HG02763 (cell line): ENCODE results near the gene GPX2.

Experiments
- ATAC-seq: cut with Tn5 transposase; IDR thresholded peaks from one replicate; pipeline ENCODE4 v1.9.1; 2021; ENCODE audit warnings: mild to moderate bottlenecking, moderate library complexity; ENCODE audit not compliant: unreplicated experiment

The GPX2 gene

DNA sequence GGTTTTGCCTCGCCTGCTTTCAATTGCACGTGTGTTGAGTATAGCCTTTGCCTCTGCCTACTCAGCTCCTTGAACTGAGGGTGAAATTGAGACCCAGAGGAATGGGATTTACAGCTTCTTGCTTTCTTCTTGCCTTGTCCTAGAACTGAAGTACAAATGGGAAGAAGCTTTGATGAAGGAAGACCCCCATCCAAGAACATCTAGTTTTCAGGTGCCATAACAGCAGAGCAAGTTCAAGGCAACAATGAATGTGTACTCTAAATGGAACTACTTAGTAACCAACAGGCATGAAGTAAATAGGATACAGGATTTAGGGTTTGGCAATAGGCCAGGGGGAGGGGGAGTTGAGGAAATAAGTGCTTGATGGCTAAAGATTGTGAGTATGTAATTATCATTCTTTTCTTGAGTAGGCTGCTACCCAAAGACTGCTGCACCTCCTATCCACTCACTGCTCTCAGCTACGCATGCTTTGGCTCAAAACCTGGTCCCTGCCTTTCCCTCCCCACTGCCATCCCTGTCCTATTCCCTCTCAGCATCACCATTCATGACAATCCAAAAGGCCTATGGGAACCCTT is 2.1 kb downstream of the GPX2 start:
- no peak for ATAC-seq

GRCh38 chr14:64939817-64940190 is 2.7 kb downstream of the GPX2 start:
- ATAC-seq = no peak

- no peak for ATAC-seq
These were observed 3.4 kb downstream of the GPX2 start for GRCh38 chr14:64938972-64939816.

DNA sequence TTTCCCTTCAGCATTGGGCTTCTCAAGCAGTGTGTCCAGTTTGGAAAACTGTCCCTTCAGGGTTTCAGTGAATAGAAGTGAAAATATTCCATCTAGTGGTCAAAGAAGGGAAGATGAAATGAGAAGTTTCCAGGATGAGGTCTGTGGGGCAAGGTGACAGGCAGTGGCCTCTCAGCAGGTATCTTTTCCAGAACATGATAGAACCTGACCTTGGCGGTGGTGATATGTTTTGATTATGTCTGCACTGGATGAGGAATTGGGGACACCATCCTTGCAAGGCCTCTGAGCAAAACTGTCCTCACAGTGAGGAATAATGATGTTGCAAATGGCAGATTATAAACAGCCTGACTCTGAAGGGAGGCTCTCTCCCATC is 4.7 kb downstream of the GPX2 start:
- ATAC-seq = no peak

DNA sequence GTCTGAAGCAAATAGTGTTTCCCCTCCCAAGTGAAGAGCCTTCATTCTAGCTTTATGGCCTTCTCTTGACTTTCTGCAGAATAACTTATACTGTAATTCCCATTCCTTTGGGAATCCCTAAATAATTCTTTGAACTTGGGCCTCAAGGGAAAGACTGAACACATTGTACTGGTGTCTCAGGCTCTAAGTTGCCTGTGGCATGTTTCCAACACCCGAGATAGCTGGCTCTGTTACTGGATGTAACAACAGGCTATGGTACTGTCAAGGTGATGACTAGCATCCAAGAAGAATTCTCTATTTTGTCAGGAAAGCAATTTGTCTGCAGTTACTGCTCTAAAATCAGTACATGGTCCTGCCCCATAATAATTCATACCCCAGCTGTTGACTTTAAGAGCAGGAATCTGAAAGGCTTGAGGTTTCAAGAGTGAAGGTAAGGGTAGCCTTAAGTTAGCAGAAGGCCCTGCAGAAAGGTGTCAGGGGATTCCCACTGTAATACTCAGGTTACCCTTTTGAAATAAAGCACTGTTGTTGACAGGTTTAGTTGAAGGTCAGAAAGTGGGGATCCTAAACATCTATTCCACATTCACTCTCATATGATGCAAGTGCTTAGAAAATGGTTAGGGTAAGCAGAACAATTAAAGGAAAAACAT is 5.2 kb downstream of the GPX2 start:
- ATAC-seq = no peak

DNA sequence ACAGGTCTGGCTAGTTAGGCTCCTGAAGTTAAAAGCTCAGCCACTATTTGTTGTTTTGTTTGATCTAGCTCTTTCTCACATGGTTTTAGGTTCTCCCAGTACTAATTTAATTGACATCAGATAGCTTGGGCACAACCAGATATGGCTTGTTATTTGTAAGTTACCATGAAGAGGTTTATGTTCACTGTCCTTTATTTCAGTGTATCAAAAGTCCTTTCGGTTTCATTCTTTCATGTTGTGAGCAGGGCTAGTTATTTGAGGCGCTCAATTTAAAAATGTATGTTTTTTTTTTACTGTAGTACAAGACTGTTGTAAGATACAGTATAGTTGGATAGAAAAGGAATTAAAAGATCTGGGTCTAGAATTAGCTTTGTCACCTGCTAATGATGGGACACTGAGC is 7.0 kb downstream of the GPX2 start:
- ATAC-seq = no peak

- no peak for ATAC-seq
These were observed 8.1 kb downstream of the GPX2 start for GRCh38 chr14:64934338-64934929.

DNA sequence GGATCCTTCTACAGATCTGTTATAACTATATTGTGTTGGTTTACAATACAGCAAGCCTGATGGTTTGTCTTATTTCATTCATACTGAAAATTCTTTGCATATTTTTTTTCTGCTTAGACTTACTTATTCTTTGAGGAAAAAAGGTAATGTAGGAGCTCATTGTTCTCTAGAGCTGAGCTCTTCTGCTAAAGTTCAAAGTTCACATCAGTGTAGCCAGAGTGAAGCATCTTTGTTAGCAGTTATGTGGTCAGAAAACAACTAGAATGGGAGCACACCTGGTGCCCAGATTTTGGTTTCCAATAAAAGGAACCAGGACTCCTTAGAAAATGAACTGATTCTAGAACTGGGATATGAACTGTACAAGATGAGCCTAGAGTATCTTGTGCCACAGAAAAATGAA is 10.3 kb downstream of the GPX2 start:
- ATAC-seq = no peak

GRCh38 chr14:64931123-64931522 is 11.4 kb downstream of the GPX2 start:
- ATAC-seq = no peak

DNA sequence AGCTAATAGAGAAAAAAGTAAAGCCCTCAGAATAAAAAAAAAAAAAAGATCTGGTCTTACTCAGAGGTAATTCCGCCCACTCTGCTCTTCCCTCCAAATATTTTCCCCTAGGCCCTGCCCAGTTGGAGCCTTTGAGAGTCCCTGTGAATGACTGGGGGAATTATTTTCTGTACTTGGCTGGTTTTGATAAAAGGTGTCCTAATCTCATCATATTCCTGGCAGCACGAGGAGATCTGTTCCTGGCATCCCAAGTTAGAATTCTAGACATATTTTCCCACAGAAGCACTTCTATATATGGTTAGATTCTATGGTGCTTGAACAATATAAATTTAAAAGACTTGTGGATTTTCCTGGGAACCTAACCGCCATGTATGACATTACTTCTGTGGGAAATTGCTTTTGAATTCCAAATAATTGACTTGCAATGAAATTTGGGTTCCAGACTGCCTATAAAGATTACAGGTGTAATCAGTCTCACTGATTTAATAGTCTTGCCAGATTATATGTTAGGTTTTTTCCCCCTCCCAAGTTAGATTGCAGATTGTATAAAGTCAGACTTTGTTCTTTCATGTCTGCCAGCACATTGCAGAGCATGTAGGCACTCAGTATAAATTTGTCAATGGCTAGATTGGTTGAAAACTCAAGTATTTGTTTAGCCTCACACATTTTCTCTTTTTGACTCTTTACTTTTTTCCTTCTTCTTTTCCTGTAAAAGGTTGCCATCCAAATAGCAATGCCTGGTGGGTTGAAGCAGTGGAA is 12.3 kb downstream of the GPX2 start:
- ATAC-seq = no peak

GRCh38 chr14:64929014-64929359 is 13.6 kb downstream of the GPX2 start:
- no peak for ATAC-seq

GRCh38 chr14:64928239-64929013 is 14.1 kb downstream of the GPX2 start:
- ATAC-seq = peak; percentile 68

GRCh38 chr14:64927031-64927430 is 15.5 kb downstream of the GPX2 start:
- ATAC-seq = no peak

DNA sequence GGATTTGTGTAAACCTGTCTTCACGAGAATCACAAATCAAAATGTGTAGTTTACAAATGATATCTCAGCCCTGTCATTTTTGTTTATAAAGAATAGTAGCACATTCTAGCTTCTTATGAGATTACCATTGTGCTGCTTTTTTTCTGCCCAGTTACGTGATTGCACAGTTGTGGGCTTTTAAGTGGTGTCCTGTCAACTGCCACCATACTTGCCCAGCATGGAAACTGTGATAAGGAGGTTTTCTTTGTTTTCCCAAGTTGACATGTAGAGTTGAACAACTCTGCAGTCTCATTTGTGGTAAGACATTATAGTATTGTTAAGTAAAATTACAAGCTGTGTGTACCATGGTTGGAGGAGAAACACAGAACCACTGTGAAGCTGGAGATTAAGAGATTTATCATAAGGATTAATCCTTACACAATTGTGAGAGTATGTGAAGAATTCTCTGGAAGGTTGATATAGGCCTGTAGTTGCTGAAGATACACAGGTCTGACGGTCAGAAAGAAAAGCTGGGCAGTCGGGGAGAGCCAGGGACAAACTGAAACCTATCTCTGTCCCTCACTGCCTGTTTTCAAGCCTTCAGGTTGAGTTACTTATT is 16.0 kb downstream of the GPX2 start:
- ATAC-seq = no peak

DNA sequence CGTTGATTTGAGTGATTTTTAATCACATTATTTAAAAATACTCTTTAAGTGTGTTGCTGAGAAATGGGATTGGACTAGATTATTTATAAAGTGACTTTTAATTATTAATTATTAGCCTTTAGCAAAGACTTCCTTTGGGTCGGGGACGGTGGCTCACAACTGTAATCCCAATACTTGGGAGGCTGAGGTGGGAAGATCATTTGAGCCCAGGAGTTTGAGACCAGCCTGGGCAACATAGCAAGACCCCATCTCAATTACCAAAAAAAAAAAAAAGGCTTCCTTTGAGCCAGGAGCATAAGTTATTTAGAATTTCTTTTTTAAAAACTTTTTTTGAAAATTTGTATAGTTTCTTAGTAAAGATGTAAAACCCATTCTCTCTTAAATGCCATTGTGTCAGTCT is 19.5 kb downstream of the GPX2 start:
- no peak for ATAC-seq

GRCh38 chr14:64920465-64920864 is 22.1 kb downstream of the GPX2 start:
- ATAC-seq = no peak

DNA sequence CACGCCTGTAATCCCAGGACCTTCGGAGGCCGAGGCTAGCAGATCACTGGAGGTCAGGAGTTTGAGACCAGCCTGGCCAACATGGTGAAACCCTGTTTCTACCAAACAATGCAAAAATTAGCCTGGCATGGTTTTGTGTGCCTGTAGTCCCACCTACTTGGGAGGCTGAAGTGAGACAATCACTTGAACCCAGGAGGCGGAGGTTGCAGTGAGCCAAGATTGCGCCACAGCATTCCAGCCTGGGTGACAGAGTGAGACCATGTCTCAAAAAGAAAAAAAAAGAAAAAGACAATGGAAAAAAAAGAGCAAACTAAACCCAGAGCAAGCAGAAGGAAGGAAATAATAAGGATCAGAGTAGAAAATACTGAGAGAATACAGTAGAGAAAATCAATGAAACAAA is 22.9 kb downstream of the GPX2 start:
- ATAC-seq = no peak

GRCh38 chr14:64919215-64919614 is 23.3 kb downstream of the GPX2 start:
- ATAC-seq = no peak

GRCh38 chr14:64918216-64918615 is 24.3 kb downstream of the GPX2 start:
- ATAC-seq = no peak

- no peak for ATAC-seq
These were observed 26.7 kb downstream of the GPX2 start for GRCh38 chr14:64915797-64916196.
